Activated CD4-positive, alpha-beta T cell treated with anti-CD3 and anti-CD28 coated beads for 24 hours (primary cell): ENCODE data around the gene RCSD1.
A peak's percentile ranks its signal among the peaks of the same experiment; 100 is the strongest.
"Not testable (repeated sequence)": the region's sequence is repeated elsewhere in the genome, so short reads cannot be mapped to it uniquely, and the experiment has no call there.

Source experiments
- DNase-seq, 2 donors: peaks; one replicate each; pipeline ENCODE4 v3.0.0-alpha.2; 2020; ENCODE audit warnings: low read depth in 2 of 2

Gene RCSD1

DNA sequence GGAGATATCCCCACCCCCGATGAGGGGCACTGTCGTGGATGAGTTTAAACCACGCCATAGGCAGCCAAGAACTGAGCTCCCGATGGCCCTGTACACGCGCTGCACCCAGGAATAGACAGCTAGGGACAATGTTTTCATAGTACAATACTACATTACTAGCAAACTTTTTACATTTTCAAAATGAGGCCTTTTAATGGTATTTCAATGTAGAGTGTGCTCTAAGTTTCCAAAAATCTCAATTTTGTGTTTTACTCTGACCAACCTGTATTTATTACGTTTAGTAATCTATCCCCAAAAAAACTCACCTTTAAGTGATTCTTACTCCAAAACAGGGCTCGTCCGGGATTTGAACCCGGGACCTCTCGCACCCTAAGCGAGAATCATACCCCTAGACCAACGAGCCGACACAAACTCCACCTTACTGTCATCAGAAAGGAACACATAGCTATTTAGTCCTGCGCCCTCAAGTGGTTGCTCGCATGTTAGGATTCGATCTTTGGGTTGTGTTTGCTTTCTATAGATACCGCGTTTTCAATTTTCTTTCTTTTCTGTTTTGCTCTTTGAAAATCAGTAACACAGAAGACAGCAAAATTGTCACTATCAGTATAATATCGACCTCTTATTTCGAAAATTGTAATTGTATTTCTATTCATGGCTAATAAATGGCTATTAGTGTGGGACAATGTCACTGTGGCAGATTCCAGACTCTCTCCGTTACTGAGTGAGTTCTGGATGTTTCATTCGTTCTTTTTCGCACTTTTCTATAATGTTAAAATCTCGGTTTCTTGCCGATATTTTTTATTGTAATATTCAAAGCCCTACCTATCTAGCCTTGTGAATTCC is 85.3 kb downstream of the RCSD1 start:
- DNase-seq = peak; percentile 85 to 87

GRCh38 chr1:167716000-167716271 is 85.9 kb downstream of the RCSD1 start:
- no peak for DNase-seq

DNA sequence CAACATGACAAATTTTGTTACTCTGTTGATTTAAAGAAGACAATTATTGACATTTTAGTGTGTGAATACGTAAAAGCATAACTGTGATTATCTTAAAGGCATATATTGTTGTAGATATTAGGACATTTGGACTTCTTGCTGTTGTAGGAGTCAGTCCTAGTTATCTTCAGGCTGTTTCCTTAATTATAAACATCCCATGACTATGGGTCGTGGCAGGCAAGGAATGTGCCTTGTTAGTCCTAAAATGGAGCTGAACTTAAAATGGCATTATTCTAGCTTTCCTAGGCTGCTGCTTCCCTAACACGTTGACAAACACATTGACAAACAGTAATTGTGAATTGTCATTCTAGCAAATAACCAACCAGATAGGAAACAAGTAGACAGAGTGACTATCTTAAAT is 87.3 kb downstream of the RCSD1 start:
- no peak for DNase-seq

DNA sequence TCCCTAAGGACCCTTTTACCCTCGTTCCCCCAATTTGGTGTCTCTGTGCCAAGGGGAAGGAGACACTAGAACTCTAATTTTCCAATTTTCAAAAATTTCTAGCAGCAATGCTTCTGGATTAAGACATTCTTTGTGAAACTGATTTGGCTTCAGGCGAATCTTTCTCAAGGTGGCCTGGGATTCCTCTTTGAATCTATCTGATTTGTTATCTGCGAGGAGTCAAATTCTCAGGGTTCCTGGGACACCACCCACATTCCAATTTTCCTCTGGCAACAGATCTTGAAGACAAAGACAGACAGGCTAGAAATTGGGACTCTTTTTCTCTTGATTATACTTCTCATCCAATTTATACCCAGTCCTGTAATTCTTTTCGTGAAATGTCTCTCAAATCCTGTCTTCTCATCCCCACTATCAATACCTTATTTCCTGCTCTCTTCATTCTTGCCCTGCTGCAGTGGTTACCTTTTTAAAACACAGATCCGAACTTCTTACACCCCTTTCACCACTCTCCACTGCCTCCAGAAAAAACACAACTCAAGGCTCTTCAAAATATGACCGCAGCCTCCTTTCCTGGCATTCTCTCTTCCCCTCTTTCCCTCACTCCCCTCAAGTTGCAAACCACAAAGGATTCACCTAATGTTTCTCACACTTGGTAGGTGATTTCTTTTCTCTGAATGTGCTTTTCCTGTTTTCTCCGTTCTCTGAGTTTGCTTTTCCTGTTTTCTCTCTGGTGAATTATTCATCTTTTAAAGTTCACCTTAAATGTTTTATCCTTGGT is 89.1 kb downstream of the RCSD1 start:
- DNase-seq = no peak

- not testable (repeated sequence) for DNase-seq
These were observed 89.8 kb downstream of the RCSD1 start for GRCh38 chr1:167719715-167720421.

GRCh38 chr1:167720965-167721616 is 91.1 kb downstream of the RCSD1 start:
- DNase-seq = no peak

DNA sequence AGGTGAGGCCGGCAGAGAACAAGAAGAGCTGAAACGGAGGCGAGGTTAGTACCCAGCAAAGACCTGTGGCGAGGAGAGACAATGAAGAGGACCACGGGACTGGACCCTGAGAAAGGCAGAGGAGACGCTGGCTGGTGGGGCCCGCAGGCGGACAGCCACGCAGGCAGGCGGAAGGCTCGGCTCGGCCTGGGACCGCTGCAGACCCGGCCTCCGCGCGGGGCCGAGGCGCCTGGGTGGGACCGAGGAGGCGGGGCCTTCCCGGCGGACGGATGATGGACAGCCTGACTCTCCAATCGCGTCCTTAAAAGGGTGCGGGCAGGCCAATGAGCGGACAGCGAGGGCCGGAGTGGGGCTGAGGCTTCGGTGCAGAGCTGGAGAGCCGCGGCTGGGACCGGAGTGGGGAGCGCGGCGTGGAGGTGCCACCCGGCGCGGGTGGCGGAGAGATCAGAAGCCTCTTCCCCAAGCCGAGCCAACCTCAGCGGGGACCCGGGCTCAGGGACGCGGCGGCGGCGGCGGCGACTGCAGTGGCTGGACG is 91.7 kb downstream of the RCSD1 start, which contains the start of gene MPZL1:
MPZL1 (plus strand) TSS at position 366 of the 535 bp plus-strand sequence. CDS start 170 bp downstream, outside the sequence.
- peak; percentile 92 to 95 for DNase-seq

GRCh38 chr1:167722152-167722869 is 92.3 kb downstream of the RCSD1 start:
- DNase-seq = peak in 1 of 2 donors; percentile 5

- DNase-seq = no peak
These were observed 92.8 kb downstream of the RCSD1 start for GRCh38 chr1:167722870-167723251.

DNA sequence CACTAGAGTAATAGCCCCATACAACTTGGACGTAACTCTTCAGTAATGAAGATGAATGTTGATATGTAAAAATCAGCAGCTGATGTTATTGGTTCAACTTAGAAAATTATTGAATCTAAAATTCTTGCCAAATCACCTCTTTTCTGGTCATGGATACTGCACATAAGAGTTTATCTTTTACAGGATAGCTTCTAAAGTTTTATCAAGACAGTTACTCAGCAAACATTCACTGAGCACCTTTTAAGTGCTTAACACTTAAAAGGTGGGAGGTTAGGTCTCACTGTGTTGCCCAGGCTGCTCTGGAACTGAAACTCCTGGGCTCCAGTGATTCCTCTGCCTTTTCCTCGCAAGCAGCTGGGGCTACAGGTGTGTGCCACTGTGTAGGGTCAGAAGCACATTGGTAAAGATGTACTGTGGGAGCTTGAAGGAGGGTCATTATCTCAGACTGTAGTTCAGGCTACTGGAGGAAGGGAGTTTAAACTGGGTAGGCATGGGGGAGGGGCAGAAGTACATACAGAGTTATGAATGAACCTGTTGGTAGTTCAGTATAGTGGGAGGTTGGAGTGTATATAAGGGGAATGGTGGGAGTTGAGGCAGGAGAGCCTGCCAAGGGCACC is 93.8 kb downstream of the RCSD1 start:
- no peak for DNase-seq

GRCh38 chr1:167726008-167726407 is 96.0 kb downstream of the RCSD1 start:
- DNase-seq = no peak

GRCh38 chr1:167728818-167729410 is 98.9 kb downstream of the RCSD1 start:
- no peak for DNase-seq

DNA sequence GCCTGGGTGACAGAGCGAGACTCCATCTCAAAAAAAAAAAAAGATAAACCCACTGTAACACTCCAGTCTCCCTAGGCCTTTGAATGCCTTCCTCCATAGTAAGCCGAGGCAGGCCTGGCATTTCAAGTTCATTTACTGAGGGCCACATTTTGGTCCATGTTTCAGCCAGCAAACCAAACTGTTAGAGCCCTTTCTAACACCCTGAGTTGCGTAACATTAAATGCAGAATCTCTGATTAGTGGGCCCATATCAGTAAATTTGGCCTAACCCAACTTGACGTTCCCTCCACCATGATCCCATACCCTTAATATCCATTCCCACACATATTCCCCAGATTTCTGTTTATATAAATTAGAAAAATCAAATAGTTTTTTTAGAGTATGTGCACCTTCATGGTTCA is 104.2 kb downstream of the RCSD1 start:
- DNase-seq = no peak

DNA sequence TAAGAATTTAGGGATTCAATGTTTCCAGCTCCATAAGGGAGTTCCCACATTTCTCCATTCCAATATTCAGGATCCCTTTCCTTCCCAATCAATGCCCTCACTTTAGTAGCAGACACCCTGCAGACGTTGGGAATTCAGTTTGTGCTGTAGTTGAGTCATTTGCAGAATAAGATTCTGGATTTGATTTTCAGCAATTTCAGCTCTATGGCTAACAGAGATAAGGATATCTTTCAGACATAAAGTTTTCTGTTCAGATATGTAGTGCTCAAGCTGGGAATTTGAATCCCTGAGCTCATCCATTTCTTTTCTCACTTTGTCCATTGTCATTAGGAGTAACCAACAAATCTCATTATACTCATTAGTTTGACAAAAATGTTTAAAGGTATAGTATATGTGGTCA is 104.8 kb downstream of the RCSD1 start:
- DNase-seq = no peak

GRCh38 chr1:167737169-167737568 is 107.1 kb downstream of the RCSD1 start:
- DNase-seq = no peak

DNA sequence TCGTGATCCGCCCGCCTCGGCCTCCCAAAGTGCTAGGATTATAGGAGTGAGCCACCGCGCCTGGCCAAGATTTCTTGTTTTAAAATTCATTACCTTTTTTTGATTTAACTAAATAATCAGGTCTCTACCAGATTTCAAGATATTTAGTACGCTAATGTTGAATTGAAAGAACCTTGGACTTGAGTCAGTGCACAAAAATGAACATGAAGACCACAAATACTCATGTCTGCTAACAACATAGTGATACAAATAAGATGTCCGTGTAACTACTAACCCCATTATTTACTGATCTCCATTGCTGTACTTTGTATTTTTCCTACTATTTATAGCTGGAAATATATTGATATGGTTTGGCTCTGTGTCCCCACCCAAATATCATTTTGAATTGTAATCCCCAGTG is 108.1 kb downstream of the RCSD1 start:
- no peak for DNase-seq

DNA sequence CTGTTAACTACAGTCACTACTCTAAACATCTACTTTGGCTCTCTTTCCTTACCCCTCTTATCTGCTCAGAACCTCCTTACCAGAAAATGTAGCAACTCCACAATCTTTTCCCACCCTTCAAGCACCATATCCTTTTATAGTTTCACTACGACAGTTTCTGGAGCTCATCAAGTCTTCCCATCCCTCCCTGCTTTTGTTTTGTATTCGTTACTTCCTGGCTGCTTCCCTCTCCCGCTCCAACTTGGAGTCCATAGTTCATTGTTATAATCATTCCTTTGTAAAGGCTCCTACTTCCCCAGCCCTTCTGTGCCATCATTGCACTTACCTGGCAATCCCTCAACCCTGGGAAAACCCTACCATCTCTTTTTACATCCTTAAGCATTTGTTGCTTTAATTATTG is 109.7 kb downstream of the RCSD1 start:
- no peak for DNase-seq

- not testable (repeated sequence) for DNase-seq
These were observed 111.1 kb downstream of the RCSD1 start for GRCh38 chr1:167741103-167741502.

GRCh38 chr1:167742392-167743057 is 112.5 kb downstream of the RCSD1 start:
- DNase-seq = not testable (repeated sequence)

- no peak for DNase-seq
These were observed 114.9 kb downstream of the RCSD1 start for GRCh38 chr1:167744901-167745300.
